ENCODE measurements around the gene KIAA1755.

GRCh38 chr20:38226553-38226952 lies 34.0 kb downstream of the KIAA1755 start:
- TF ChIP-seq POLR2A (IDR thresholded peaks at IDR 0.05) (no peak), EP300 (IDR thresholded peaks at IDR 0.05) (no peak)
- TF ChIP-seq, protein P1, sequence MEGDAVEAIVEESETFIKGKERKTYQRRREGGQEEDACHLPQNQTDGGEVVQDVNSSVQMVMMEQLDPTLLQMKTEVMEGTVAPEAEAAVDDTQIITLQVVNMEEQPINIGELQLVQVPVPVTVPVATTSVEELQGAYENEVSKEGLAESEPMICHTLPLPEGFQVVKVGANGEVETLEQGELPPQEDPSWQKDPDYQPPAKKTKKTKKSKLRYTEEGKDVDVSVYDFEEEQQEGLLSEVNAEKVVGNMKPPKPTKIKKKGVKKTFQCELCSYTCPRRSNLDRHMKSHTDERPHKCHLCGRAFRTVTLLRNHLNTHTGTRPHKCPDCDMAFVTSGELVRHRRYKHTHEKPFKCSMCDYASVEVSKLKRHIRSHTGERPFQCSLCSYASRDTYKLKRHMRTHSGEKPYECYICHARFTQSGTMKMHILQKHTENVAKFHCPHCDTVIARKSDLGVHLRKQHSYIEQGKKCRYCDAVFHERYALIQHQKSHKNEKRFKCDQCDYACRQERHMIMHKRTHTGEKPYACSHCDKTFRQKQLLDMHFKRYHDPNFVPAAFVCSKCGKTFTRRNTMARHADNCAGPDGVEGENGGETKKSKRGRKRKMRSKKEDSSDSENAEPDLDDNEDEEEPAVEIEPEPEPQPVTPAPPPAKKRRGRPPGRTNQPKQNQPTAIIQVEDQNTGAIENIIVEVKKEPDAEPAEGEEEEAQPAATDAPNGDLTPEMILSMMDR (IDR thresholded peaks at IDR 0.05), result no peak

Measured in tibial nerve (tissue), 4 donors.